HG03108 (cell line): ENCODE data around the gene YEATS2.

ENCODE experiments used
- ATAC-seq: cut with Tn5 transposase; IDR thresholded peaks from one replicate; pipeline ENCODE4 v1.9.1; 2021; ENCODE audit warnings: moderate library complexity; ENCODE audit not compliant: unreplicated experiment

The YEATS2 gene

GRCh38 chr3:183828538-183828870 lies 130.9 kb downstream of the YEATS2 start:
- ATAC-seq, result no peak

GRCh38 chr3:183829466-183829865 lies 131.9 kb downstream of the YEATS2 start:
- no peak for ATAC-seq

GRCh38 chr3:183830187-183830586 lies 132.6 kb downstream of the YEATS2 start:
- no peak for ATAC-seq

GRCh38 chr3:183833516-183833915 lies 135.9 kb downstream of the YEATS2 start:
- ATAC-seq, result no peak

- ATAC-seq, result no peak
Measured at GRCh38 chr3:183837390-183837789, 139.8 kb downstream of the YEATS2 start.

GRCh38 chr3:183837894-183838293 lies 140.3 kb downstream of the YEATS2 start:
- ATAC-seq, result no peak

GRCh38 chr3:183839751-183840150 lies 142.2 kb downstream of the YEATS2 start:
- no peak for ATAC-seq

GRCh38 chr3:183844606-183845005 lies 147.0 kb downstream of the YEATS2 start:
- ATAC-seq, result no peak

GRCh38 chr3:183845090-183845489 lies 147.5 kb downstream of the YEATS2 start:
- ATAC-seq, result no peak

GRCh38 chr3:183845608-183846288 lies 148.2 kb downstream of the YEATS2 start:
- no peak for ATAC-seq

GRCh38 chr3:183854318-183855035 lies 156.9 kb downstream of the YEATS2 start:
- ATAC-seq, result no peak

GRCh38 chr3:183857863-183858262 lies 160.3 kb downstream of the YEATS2 start:
- ATAC-seq, result no peak
